Activated T-cell treated with anti-CD3 and anti-CD28 coated beads, Interleukin-2, amount 50 U/mL, for 1 hour (primary cell): ENCODE data around the gene RAB25.
A peak's percentile ranks its signal among the peaks of the same experiment; 100 is the strongest.

ENCODE experiments used
- DNase-seq: peaks from one replicate; pipeline ENCODE4 v3.0.0-alpha.2; 2020

Gene RAB25

DNA sequence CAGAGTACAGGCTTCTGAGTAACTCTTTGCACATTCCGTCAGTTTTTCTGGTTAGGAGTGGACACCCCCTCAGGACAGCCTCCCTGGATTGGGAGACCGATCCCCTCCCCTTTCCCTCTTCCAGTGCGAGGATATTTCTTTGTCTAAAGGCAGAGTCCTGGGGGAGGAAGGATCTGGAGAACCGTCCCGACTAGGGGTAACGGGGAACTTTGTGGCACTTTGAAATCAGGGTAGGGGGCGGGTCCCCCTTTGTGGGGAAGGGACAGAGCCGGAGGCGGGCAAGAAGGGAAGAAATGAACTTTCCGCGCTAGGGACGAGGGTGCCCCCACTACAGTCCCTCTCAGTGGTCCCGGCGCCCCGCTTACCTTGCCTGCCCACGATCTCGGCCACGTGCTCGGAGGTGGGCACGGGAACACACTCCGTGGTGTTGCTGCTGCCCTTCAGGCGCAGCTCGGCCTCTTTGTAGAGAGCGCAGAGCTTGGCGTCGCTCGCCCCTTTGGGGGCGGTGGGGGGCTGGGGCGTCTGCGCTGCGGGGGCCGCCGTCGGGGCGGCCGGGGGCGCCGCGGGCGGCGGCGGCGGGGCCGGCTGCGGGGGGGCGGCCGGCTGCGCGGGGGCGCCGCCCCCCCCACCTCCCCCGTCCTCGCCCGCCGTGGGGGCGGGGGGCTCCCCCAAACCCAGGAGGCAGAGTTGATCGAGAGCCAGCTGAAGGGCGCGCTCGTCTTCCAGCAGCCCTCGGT lies 20.4 kb downstream of the RAB25 start:
- DNase-seq: no peak

DNA sequence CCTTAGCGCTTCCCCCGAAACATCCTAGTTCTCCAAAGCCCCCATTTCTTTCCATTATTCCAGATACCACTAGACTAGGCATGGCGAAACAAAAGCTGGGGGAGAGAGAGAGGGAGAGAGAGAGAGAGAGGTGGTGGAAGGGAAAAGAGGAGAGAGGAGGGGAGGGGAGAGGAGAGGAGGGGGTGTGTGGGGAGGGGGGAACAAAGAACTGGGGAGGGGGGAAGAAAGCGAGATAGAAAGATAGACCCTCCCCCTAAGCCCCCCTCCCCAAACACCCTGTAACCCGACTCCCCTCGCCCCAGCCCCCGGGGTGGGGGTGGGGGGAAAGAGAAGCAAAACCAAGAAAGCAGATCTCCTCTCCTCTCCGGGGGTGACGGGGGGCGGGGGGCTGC lies 21.0 kb downstream of the RAB25 start:
- no peak for DNase-seq

DNA sequence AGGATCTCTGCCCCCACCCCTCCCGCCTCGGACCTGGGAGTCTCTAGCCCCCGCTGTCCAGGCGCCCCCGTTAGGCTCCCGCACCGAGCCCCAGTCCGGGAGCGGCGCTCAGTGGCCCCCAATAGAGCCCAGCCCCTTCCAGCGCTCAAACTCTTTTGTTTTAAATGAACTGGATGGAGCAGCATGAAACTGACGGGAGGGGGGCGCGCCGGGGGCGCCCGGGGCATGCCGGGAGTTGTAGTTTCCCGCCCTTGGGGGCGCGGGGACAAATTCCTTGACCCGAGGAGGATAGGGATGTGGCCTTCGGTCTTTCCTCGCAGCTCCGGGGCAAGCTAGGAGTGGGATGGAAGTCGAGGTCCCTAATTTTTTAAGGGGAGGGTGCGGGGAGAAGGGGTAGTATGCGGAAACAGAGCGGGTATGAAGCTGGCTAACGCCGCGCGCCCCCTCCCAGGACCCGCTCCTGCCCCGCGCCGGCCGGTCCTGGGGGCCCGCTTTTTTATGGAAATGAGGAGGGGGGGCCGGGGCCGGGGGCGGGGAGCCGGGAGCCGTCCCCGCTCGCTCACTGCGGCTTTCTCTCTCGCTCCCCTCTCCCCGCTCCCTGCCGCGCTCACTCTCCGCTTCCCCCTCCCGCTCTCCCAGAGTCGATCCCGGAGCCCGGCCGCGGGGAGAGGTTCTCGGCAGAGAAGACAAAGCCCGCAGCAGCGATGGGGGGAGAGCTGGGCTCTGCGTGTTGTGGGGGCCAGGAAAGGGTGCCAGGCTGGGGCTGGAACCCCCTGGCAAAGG lies 21.5 kb downstream of the RAB25 start, which contains the start of gene MEX3A:
TSS of gene MEX3A (minus strand) at position 157 of the 783 bp plus-strand sequence. CDS start 467 bp downstream, outside the sequence.
- DNase-seq: peak; percentile 73

DNA sequence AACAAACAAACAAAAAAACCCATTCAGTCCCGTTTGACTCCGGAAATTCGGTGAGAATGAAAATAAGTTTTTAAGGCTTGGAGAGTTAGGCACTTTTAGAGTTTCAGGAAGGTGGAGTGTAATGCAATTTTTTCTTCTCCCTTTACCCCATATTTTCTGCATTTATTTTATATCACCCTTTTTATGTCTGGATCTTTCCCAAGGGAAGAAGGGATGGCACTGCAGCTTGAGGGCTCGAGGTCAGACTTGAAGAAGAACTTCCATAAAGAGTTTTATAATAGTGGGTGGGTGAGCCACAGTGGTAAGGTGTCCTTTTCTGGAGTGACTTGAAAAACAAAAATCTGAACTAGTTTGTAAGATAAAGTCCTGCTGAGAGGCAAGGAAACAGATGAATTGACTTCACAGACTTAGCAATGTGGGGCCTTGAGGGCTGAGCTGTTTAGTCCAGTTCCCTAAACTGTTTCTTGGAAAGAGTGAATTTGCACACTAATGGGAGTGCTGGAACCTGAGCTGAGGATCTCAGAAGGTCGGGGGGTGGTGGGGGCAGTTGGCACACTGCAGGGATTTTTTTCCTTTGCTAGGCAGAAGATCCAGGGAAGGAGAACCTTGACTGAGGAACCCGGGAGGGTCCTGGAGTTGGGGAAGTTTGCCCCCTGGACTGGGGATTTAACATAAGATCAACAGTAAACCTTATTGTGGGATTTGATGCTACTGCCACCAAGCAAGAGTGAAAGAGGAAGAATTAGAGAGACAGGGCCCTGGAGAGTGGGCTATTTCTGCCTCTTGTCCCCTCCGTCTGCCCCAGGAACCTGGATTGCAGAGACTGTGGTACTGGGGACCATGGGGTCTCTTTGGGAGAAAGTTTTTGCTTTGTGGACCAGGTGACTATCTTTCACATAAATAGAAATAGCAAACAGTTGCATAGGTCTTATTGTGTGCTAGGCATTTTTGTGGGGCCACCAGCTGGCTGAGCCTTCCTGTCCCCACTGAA lies 23.1 kb downstream of the RAB25 start:
- DNase-seq: no peak

DNA sequence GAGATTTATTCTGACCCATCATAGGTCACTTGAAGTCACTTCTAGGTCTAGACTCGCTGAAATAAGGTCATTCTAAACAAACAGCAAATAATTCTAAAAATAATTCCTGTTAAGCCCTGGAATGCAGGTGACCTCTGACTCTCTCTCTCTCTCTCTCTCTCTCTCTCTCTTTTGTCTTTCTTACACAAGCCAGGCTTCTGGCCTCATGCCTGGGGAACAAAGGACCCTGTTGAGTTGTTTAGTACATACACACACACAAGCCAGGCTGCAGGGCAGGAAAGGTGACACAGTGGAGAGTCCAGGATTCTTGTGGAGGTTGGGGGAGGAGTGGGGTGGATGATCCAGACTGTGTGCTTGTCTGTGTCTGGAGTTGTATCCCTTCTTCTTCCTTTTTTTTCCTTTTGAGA lies 25.3 kb downstream of the RAB25 start:
- DNase-seq: no peak

DNA sequence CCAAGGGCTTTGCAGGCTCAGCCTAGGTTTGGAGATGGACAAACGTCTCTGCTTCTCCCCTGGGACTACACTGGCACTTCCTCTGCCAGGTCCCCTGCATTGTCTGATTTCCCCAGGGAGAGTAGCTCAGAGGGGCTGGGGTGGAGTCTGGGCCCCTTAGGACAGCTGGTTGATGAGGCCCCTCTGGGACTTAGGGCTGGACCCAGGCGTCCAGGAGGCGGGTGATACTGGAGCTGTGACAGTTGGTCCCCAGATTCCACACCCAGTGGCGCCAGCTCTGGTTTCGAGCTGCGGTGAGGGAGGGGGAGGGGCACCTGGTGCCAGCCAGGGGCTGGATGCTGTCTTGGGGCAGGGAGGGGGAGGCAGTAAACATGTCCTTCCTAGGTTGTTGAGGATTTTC lies 28.7 kb downstream of the RAB25 start:
- no peak for DNase-seq

DNA sequence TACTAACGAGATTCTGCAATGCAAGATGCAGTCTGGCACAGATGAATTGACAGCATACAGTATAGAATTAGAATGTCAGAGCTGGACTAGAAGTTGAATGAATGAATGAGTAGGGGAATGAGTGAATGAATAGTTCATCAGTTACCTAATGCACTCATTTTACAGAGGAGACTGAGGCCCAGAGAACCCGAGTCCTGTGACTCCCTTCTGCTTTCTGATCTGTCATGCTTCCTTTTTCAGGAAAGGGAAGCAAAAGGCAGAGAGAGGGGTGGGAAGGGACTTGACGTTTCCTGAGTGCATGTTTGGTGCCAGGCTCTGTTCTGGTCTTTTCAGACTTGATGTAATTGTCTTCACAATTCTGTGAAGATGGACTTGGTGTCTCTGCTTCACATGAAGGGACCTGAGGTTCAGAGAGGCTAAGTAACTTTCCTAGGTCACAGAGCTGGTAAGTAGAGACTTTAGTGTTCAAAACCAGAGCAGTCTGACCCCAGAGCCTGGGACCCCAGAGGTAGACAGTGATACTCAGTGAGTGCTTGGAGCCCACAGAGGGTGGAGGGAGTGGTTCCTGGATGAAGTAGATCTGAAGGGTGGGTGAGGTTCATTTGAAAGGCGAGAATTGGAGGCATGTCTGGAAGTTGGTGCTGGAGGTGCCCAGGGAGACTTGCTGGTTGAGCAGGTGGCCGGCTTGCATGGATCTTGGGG lies 29.3 kb downstream of the RAB25 start:
- DNase-seq: no peak

DNA sequence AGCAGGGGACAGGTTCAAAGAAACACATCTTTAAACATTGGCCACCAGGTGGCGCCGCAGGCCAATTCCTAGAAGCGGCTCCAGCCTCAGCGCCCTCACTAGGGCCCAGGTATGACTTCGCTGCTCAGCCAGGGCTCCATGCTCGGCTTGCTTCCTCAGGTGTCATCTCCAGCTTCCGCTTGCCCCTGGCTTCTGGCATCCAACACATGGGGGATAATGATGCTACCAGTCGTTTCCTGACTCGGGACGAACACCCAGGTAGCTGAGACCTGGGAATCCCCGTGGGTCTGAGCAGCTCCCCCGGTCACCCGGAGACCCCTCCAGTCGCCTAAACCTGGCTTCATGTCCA lies 29.9 kb downstream of the RAB25 start:
- DNase-seq: peak; percentile 90

DNA sequence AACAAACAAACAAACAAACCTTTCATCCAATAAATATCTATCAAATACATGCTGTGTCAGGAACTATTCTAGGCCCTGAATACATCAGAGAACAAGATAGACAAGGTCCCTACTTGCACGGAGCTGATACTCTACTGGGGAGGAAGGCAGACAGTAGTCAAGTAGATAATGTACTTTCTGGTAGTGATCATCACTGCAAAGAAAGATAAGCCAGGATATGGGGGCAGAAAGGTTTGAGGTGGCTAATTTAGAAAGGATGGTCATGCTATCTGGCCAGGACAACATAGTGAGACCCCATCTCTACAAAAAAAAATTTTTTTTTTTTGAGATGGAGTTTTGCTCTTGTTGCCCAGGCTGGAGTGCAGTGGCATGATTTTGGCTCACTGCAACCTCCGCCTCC lies 30.6 kb downstream of the RAB25 start:
- DNase-seq: no peak

DNA sequence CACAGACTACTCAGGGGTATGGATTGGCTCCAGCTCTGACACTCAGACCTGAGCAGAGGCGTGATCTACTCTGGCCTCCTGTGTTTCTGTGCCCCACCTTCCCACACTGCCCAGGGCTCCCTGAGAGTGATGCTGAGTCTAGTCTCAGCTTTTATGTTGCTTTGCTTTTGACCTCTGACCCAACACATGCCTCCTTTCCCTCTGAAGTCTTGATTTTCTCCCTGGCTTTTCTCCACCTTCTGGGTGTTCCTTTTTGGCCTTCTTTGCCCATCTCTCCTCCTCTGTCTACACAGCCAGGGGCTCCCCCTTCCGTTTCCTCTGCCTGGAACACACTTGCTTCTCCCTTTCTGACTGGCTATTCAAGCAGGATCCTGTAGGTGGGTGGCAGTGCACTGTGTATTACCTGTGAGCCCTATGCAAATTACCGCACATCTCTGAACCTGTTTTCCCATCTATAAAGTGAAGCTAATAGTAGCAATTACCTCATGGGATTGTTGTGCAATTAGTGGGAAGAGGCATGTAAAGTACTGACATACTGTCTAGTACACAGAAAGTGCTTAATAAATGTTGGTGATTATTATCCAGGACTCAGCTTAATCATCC lies 35.0 kb downstream of the RAB25 start:
- DNase-seq: no peak

DNA sequence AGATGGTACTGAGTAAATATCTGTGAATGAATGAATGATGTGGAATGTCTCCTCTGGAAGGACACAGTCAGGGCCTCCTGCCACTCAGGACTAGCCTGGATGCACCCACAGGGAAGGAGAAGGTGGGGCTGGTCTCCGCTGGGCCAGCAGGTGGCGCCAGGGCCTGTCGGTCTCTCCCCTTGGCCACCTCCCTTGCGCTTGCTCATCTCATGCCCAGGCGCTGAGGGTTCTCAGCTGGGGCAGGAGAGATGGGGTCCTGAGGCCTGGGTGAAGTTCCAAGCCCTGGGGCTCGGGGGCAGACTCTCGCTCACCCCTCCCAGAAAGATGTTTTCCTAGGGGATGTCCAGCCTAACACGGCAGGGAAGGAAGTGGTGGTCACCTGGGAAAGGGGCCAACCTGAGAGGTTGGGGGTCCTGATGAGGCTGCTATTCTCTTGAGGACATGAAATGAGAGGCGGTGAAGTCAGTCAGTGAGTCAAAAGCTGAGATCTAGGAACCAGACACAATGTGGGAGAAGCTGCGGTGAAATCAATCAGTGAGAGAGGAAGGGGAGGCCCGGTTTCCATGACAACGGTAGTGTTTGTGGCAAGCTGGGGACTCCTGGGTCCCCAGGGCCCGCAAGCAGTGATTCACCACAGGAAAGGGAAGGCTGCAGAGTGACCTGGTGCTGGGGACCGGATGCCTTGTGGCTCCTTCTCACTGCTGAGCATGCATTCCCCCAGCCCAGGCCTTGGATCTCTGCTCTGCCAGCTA lies 35.9 kb downstream of the RAB25 start:
- DNase-seq: peak; percentile 90

DNA sequence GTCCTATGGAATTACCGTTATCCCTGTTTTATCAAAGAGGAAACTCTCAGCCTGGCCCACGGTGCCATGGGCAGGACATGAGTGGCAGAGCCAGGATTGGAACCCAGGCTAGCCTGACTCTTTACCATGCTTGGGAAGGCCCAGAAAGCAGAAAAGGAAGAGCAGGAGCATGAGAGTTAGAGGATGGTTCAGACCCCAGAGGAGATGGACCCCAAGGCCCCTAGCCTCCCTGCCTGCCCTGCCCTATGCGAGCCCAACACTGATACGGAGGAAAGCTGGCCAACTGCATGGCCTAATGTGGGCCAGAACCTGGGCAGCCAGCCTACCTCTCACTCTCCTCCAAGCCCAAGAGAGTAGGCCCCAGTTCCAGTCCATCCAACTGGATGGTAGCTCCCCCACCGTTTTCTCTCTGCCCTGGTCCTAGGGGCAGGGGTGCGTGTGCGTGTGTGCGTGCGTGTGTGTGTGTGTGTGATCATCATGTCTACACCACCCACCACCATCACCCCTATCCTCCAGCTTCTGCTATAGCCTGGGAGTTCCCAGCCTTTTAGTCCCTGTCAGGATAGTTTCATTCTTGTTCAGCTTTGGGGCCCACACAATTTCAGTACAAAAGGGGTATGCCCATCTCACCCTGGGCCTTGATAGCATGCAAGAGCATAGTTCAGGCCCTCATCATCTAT lies 36.7 kb downstream of the RAB25 start:
- no peak for DNase-seq

DNA sequence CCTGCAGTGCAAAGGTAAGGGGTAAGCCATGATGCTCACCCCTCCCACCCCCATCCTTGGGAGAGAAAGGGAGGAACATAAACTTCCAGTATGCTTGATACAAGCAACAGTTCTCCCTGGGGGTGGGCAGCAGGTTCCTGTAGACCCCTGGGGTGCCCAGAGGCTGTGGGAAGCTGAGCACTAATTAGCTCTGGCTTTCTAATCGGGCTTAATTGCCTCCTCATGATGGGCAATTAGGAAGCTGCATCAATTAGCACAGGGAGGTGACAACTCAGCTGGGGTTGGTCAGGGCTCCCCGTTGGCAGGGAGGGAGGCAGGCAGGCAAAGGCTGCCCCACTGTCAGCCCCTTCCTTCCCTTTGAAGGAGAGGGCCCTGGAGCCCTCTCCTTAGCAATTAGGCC lies 37.8 kb downstream of the RAB25 start:
- no peak for DNase-seq

DNA sequence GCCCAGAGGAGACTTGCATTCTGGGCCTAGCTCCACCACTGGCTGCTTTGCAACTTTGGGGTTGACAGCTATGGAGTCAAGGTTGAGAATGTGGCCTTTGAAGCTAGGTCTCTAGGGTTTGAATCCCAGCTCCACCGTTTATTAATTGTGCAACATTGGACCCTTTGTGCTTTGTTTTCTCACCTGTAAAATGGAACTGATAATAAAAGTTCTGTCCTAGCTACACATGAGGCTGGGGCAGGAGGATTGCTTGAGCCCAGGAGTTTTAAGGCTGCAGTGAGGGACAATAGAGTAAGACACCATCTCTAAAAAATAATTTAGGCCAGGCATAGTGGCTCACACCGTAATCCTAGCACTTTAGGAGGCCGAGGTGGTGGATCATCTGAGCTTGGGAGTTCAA lies 38.3 kb downstream of the RAB25 start:
- no peak for DNase-seq

DNA sequence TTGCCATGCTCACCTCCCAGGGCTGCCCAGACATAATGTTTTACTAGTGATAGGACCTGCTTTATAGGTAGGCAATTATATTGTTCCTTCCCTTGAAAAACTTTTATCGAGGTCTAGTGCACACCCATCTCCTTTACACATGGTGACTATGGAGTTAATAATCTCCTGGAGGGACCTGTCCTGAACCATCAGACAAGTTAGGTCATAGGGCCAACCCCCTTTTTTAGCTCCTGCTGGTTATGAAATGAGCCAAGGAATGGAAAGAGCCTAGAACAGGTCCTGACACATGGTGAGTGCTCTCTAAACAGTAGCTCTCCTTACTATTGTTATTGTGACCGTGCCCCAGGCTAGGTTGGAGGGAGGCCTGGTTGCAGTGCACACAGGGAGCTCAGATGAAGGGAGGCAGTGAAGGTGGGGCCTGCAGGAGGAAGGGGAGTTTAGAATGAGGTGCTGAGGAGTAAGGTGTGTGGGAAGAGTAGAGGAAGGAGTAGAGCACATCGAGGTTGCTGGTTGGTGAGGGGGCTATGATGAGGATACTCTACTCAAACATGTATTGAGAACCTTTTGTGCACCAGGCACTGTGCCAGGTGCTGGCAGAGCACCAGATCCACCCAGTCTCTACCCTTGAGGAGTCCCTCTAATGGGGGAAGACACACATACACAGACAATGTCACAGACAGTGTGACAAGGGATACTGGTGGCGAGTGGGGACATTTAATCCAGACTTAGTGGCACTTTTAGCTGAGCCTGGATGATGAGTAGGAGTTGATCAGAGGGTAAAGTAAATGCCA lies 39.4 kb downstream of the RAB25 start:
- DNase-seq: no peak

DNA sequence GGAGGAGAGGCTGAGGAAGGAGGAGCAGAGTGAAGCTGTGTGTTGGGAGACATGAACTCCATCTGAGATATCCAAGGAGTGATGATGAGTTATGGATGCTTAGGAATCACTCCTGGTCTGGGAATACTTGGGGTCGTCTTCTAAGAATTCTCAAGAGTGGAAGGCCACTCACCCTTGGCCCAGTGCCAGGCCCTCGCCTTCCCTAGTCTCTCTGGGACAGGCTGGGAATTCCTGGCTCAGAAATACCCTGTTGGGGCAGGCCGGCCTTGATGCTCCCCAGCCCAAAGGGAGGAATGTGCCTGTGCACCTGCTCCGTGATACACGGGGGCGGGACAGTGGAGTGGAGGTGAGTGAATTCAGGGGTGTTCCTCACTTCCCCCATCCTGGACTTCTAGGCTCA lies 40.9 kb downstream of the RAB25 start:
- no peak for DNase-seq

DNA sequence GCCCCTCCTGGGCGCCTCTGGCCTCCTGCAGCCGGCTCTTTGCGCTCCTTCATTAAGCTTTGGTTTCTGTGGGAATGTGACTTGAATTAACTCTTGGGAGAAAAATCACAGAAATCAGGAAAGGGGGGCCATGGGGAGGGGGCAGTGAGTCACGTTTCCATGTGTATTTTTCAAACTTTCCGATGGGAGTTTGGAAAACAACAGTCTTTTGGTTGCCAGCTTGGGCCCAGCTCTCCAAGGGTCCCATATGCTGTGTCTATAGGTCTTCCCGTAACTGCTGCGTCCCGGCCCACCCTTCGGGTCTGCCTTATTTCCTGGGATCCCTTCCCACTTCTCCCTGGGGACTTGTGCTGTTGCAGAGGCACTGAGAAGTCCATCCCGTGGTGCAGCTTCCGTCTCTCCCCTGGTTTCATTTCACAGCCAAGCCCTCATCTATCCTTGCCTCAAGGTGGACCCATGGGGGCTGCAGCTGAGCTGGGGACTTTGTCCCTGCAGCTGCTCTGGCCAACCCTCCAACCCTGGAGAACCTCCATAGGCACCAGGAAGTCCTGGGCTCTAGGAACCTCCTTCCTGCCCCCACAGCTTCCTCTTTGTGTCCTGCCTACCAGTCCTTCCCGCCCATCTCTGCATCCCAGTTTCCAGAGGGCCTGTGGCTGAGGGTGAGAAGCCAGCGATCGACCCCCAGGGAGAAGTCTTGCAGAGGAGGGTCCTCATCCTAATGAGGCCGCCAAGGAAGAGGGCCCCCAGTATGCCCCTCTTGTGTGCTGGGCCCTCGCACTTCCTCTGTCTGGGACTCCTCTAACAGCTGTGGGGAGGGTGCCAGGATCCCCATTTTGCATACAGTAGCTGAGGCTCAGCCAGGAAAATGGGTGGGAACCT lies 41.9 kb downstream of the RAB25 start:
- no peak for DNase-seq

DNA sequence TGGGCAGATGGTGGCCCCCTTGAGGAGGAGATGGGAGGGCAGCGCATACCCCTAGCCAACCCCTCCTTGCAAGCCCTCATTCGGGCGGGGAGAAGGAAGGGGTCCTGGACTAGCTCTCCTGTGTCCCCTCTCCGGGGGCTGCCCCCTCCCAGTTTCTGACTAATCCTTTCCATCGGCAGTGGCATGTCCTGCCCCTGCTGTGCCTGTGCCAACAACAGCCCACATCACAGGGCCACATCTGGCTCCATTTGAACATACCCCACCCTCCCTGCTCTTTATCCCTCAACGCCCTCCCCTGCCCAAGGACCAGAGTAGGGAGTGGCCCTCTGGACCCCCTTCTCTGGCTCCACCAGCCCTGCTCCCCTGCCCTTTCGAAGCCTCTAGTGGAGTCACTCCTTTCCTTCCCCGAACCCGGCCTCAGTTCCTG lies 42.6 kb downstream of the RAB25 start:
- peak; percentile 63 for DNase-seq
